Lung (tissue), 12 donors: ENCODE measurements around the gene DEFB123. TPM values are rescaled to one million over a fixed set of nuclear protein-coding genes. Genes with fewer than 3 reads are reported as not detected.

Source experiments
- ATAC-seq: fragments of 200-7000 bp; cut with Tn5 transposase; one replicate; pipeline ENCODE4 v1.9.1; 2020; ENCODE audit warnings: moderate number of reproducible peaks; ENCODE audit not compliant: insufficient read depth, low FRiP score
- DNase-seq, 3 donors: peaks; one replicate each; pipeline ENCODE4 v3.0.0-alpha.2; 2013 to 2017
- H3K27ac ChIP-seq, 2 donors: one replicate each; pipeline ENCODE4 v1.5.1; 2013; ENCODE audit warnings: mild to moderate bottlenecking in 2 of 2, moderate library complexity in 2 of 2, control low read depth in 1 of 2, inconsistent platforms in 1 of 2, low read depth in 1 of 2, low read length in 1 of 2
- H3K27me3 ChIP-seq, 3 donors: one replicate each; pipeline ENCODE4 v1.5.1; 2013; ENCODE audit warnings: low read length in 2 of 3; ENCODE audit not compliant: control insufficient read depth in 3 of 3, insufficient read depth in 3 of 3
- H3K36me3 ChIP-seq, 4 donors: one replicate each; pipeline ENCODE4 v1.5.1; 2013; ENCODE audit warnings: low read length in 4 of 4, mild to moderate bottlenecking in 1 of 4, moderate library complexity in 1 of 4; ENCODE audit not compliant: control insufficient read depth in 4 of 4, insufficient read depth in 4 of 4
- H3K4me1 ChIP-seq, 5 donors: one replicate each; pipeline ENCODE4 v1.5.1; 2013; ENCODE audit warnings: low read length in 5 of 5, mild to moderate bottlenecking in 2 of 5, moderate library complexity in 1 of 5; ENCODE audit not compliant: control insufficient read depth in 5 of 5, insufficient read depth in 5 of 5
- H3K4me3 ChIP-seq: one replicate; pipeline ENCODE4 v1.5.1; 2013; ENCODE audit warnings: mild to moderate bottlenecking, control low read depth, moderate library complexity
- H3K9ac ChIP-seq, 2 donors: one replicate each; pipeline ENCODE4 v1.5.1; 2013; ENCODE audit warnings: low read length in 2 of 2, control low read depth in 1 of 2; ENCODE audit not compliant: insufficient read depth in 1 of 2
- H3K9me3 ChIP-seq, 4 donors: one replicate each; pipeline ENCODE4 v1.5.1; 2013; ENCODE audit warnings: low read length in 3 of 4, mild to moderate bottlenecking in 1 of 4, moderate library complexity in 1 of 4; ENCODE audit not compliant: control insufficient read depth in 4 of 4, insufficient read depth in 3 of 4
- WGBS, 2 donors: extraction: QIAGEN DNeasy Blood & Tissue Kit; methylation state at CpG; one replicate each; pipeline ENCODE4 v1.1.7; 2013; 5-methylcytosine and 5-hydroxymethylcytosine counted together
- polyA plus RNA-seq, 2 donors: library from polyadenylated mRNA; stranded (reverse); fragments of 200-250 nt; gene quantifications; one replicate each; pipeline ENCODE4 v1.2.1, GENCODE V29; 2013
- total RNA-seq, 2 donors: library from RNA; depleted of rRNA in 1 of 2; stranded (reverse); fragments of >200 nt in 1 of 2; gene quantifications; one replicate each; pipeline ENCODE4 v1.2.1, GENCODE V29; 2014 to 2021
- TF ChIP-seq, protein P1 (sequence below): IDR thresholded peaks from 2 replicates; pipeline ENCODE4 v1.5.1; 2012; ENCODE audit warnings: mild to moderate bottlenecking; ENCODE audit errors: control extremely low read depth, extremely low read depth
- donor health status: control.
- donor health status: control.
- donor health status: Bipolar disorder and iron deficiency.
- donor health status: healthy.
- donor health status: DM: yes; HTN: yes; CAD: no.

DEFB123 gene
- total and polyA plus RNA-seq, 4 donors, result not detected

- ATAC-seq, result no peak
- peaks cover 0 to 9% (median 5%) of the 10 kb centered on the region in 4 donors for H3K9me3 ChIP-seq
- peaks cover 0 to 6% (median 0%) of the 10 kb centered on the region in 3 donors for H3K27me3 ChIP-seq
- no peak for DNase-seq
- H3K4me1 ChIP-seq, result no peaks in the 10 kb centered on the region
- no peak overlapping the region for H3K9ac ChIP-seq
- H3K4me3 ChIP-seq, result no peak overlapping the region
- H3K27ac ChIP-seq, result no peak overlapping the region
- WGBS, 2 donors, result 45 to 56% methylated on average over 1 of the region's 1 CpG
- TF ChIP-seq, protein P1, sequence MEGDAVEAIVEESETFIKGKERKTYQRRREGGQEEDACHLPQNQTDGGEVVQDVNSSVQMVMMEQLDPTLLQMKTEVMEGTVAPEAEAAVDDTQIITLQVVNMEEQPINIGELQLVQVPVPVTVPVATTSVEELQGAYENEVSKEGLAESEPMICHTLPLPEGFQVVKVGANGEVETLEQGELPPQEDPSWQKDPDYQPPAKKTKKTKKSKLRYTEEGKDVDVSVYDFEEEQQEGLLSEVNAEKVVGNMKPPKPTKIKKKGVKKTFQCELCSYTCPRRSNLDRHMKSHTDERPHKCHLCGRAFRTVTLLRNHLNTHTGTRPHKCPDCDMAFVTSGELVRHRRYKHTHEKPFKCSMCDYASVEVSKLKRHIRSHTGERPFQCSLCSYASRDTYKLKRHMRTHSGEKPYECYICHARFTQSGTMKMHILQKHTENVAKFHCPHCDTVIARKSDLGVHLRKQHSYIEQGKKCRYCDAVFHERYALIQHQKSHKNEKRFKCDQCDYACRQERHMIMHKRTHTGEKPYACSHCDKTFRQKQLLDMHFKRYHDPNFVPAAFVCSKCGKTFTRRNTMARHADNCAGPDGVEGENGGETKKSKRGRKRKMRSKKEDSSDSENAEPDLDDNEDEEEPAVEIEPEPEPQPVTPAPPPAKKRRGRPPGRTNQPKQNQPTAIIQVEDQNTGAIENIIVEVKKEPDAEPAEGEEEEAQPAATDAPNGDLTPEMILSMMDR, result no peak
- no peaks in the 10 kb centered on the region for H3K36me3 ChIP-seq
These were observed 36.5 kb upstream of the DEFB123 start for GRCh38 chr20:31403886-31404285.

GRCh38 chr20:31406115-31406514 is 34.3 kb upstream of the DEFB123 start, which contains the start of gene DEFB121:
Gene DEFB121 (minus strand): TSS chr20:31406215. CDS start chr20:31406152, 63 bp downstream.
- DNase-seq (no peak), ATAC-seq (no peak)
- TF ChIP-seq, protein P1, result no peak
- Histone ChIP-seq H3K27me3 (peaks cover 0 to 6% (median 0%) of the 10 kb centered on the region in 3 donors), H3K9ac (no peak within 1 kb of the TSS), H3K9me3 (peaks cover 0 to 7% (median 2%) of the 10 kb centered on the region in 4 donors), H3K4me1 (no peaks in the 10 kb centered on the region), H3K36me3 (no peaks in the 10 kb centered on the region), H3K27ac (no peak within 1 kb of the TSS), H3K4me3 (no peak within 1 kb of the TSS)
- WGBS, 2 donors, result 45 to 46% methylated on average over 3 of the region's 3 CpGs

GRCh38 chr20:31410011-31410410 is 30.4 kb upstream of the DEFB123 start:
- H3K36me3 ChIP-seq, result no peaks in the 10 kb centered on the region
- H3K4me3 ChIP-seq, result no peak overlapping the region
- peaks cover 0 to 6% (median 2%) of the 10 kb centered on the region in 4 donors for H3K9me3 ChIP-seq
- no peaks in the 10 kb centered on the region for H3K4me1 ChIP-seq
- no peak overlapping the region for H3K27ac ChIP-seq
- ATAC-seq (no peak), DNase-seq (no peak)
- WGBS, 2 donors, result 53 to 61% methylated on average over 1 of the region's 1 CpG
- H3K9ac ChIP-seq, result no peak overlapping the region
- peaks cover 0 to 3% (median 0%) of the 10 kb centered on the region in 3 donors for H3K27me3 ChIP-seq
- TF ChIP-seq, protein P1, result no peak

- Histone ChIP-seq H3K4me1 (no peaks in the 10 kb centered on the region), H3K36me3 (no peaks in the 10 kb centered on the region), H3K27ac (no peak overlapping the region), H3K4me3 (no peak overlapping the region), H3K9me3 (no peaks in the 10 kb centered on the region), H3K9ac (no peak overlapping the region), H3K27me3 (no peaks in the 10 kb centered on the region)
- no peak for DNase-seq
- TF ChIP-seq, protein P1, result no peak
- WGBS, 2 donors, result 76 to 79% methylated on average over 6 of the region's 6 CpGs
- no peak for ATAC-seq
These were observed 26.1 kb upstream of the DEFB123 start for GRCh38 chr20:31414381-31414780.
